KMS-11 (cell line): ENCODE results near the gene LRRC7.

Experiments
- H2AFZ ChIP-seq: fragments of 200-600 bp; sonication (generic); 2 replicates; pipeline ENCODE4 v1.6.1; 2016; ENCODE audit warnings: antibody characterized with exemption, mixed run types, low read depth
- H3K27ac ChIP-seq: fragments of 200-600 bp; sonication (generic); 2 replicates; pipeline ENCODE4 v1.6.1; 2016; ENCODE audit warnings: mild to moderate bottlenecking, mixed run types
- H3K27me3 ChIP-seq: fragments of 200-600 bp; sonication (generic); 2 replicates; pipeline ENCODE4 v1.6.1; 2017; ENCODE audit warnings: mild to moderate bottlenecking, low read depth, mixed run types, moderate library complexity; ENCODE audit not compliant: insufficient read depth
- H3K36me3 ChIP-seq: fragments of 200-600 bp; sonication (generic); 2 replicates; pipeline ENCODE4 v1.6.1; 2017; ENCODE audit warnings: mild to moderate bottlenecking, mixed run types; ENCODE audit not compliant: insufficient read depth
- H3K4me1 ChIP-seq: fragments of 200-600 bp; sonication (generic); 2 replicates; pipeline ENCODE4 v1.6.1; 2016; ENCODE audit warnings: mild to moderate bottlenecking, low read depth, mixed run types; ENCODE audit not compliant: poor library complexity, severe bottlenecking
- H3K4me2 ChIP-seq: fragments of 200-600 bp; sonication (generic); 2 replicates; pipeline ENCODE4 v1.7.0; 2016; ENCODE audit warnings: mild to moderate bottlenecking, mixed run types
- H3K4me3 ChIP-seq: fragments of 200-600 bp; sonication (generic); IDR thresholded peaks from 2 replicates; pipeline ENCODE4 v1.6.1; 2017; ENCODE audit warnings: low read depth, low read length, mixed read lengths; ENCODE audit not compliant: insufficient read depth
- H3K79me2 ChIP-seq: fragments of 200-600 bp; sonication (generic); 2 replicates; pipeline ENCODE4 v1.6.1; 2016; ENCODE audit warnings: low read depth, mixed run types; ENCODE audit not compliant: insufficient read depth
- H3K9ac ChIP-seq: fragments of 200-600 bp; sonication (generic); 2 replicates; pipeline ENCODE4 v1.6.1; 2016; ENCODE audit warnings: mild to moderate bottlenecking, mixed run types
- H4K20me1 ChIP-seq: fragments of 200-600 bp; sonication (generic); 2 replicates; pipeline ENCODE4 v1.6.1; 2016; ENCODE audit warnings: mild to moderate bottlenecking, mixed run types; ENCODE audit not compliant: insufficient read depth
- CTCF ChIP-seq: fragments of 200-600 bp; sonication (generic); conservative IDR thresholded peaks from 2 replicates; pipeline ENCODE4 v1.6.1; 2017; ENCODE audit warnings: low read depth, mild to moderate bottlenecking, antibody characterized with exemption, low read length, moderate library complexity, mixed read lengths

The LRRC7 gene

GRCh38 chr1:69991644-69992043 is 423.9 kb downstream of the LRRC7 start:
- Histone ChIP-seq H3K79me2 (no peaks in the 10 kb centered on the region), H3K4me3 (no peak overlapping the region), H3K9ac (no peak overlapping the region), H3K4me1 (no peaks in the 10 kb centered on the region), H3K4me2 (no peak overlapping the region), H3K27ac (no peak overlapping the region), H3K27me3 (no peaks in the 10 kb centered on the region), H4K20me1 (no peaks in the 10 kb centered on the region), H2AFZ (no peak overlapping the region), H3K36me3 (no peaks in the 10 kb centered on the region)
- TF ChIP-seq CTCF, result no peak

GRCh38 chr1:69992594-69992993 is 424.9 kb downstream of the LRRC7 start:
- Histone ChIP-seq H3K27ac (no peak overlapping the region), H3K27me3 (no peaks in the 10 kb centered on the region), H4K20me1 (no peaks in the 10 kb centered on the region), H2AFZ (no peak overlapping the region), H3K4me1 (no peaks in the 10 kb centered on the region), H3K4me2 (no peak overlapping the region), H3K4me3 (no peak overlapping the region), H3K9ac (no peak overlapping the region), H3K36me3 (no peaks in the 10 kb centered on the region), H3K79me2 (no peaks in the 10 kb centered on the region)
- no peak for TF ChIP-seq CTCF

- no peaks in the 10 kb centered on the region for H3K36me3 ChIP-seq
- no peak overlapping the region for H2AFZ ChIP-seq
- H4K20me1 ChIP-seq, result no peaks in the 10 kb centered on the region
- H3K4me3 ChIP-seq, result no peak overlapping the region
- H3K4me2 ChIP-seq, result no peak overlapping the region
- H3K27ac ChIP-seq, result no peak overlapping the region
- H3K4me1 ChIP-seq, result no peaks in the 10 kb centered on the region
- TF ChIP-seq CTCF, result no peak
- H3K27me3 ChIP-seq, result no peaks in the 10 kb centered on the region
- no peak overlapping the region for H3K9ac ChIP-seq
- H3K79me2 ChIP-seq, result no peaks in the 10 kb centered on the region
These were observed 426.1 kb downstream of the LRRC7 start for GRCh38 chr1:69993810-69994209.

GRCh38 chr1:69994241-69994640 is 426.5 kb downstream of the LRRC7 start:
- Histone ChIP-seq H3K27me3 (no peaks in the 10 kb centered on the region), H4K20me1 (no peaks in the 10 kb centered on the region), H3K9ac (no peak overlapping the region), H2AFZ (no peak overlapping the region), H3K27ac (no peak overlapping the region), H3K4me3 (no peak overlapping the region), H3K4me1 (no peaks in the 10 kb centered on the region), H3K4me2 (no peak overlapping the region), H3K36me3 (no peaks in the 10 kb centered on the region), H3K79me2 (no peaks in the 10 kb centered on the region)
- TF ChIP-seq CTCF, result no peak

GRCh38 chr1:69998847-69999246 is 431.1 kb downstream of the LRRC7 start:
- no peak for TF ChIP-seq CTCF
- Histone ChIP-seq H3K4me2 (no peak overlapping the region), H3K4me1 (no peaks in the 10 kb centered on the region), H3K27ac (no peak overlapping the region), H3K27me3 (no peaks in the 10 kb centered on the region), H4K20me1 (no peaks in the 10 kb centered on the region), H3K4me3 (no peak overlapping the region), H3K36me3 (no peaks in the 10 kb centered on the region), H2AFZ (no peak overlapping the region), H3K79me2 (no peaks in the 10 kb centered on the region), H3K9ac (no peak overlapping the region)
